ENCODE measurements around the gene SIGLEC10. TPM values are rescaled to one million over a fixed set of nuclear protein-coding genes. Genes with fewer than 3 reads are reported as not detected.
"Not testable (repeated sequence)": the region's sequence is repeated elsewhere in the genome, so short reads cannot be mapped to it uniquely, and the experiment has no call there.

The SIGLEC10 gene
- total and polyA plus RNA-seq, 4 donors: 3.4 to 248 (median 29.9) TPM

DNA sequence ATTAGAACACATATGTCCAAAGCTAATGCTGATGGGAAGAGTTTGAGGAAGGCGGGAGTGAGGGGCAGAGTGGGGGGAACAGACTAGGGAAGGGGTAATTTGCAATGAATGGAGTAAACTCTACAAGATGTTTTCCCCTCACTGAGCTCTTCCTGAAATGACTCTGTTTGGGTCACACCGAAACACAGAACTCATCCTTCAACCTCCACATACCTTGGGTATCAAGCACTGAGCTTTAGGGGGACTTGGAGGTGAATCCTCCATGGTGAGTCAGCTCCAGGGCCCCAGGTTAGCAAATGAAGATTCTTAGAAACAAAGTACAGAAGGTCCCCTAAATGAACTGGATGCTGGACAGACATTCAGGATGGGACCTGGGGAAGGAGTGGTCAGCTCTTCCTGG is 1.3 kb upstream of the SIGLEC10 start:
- Histone ChIP-seq H3K27ac (ENCODE audit: low read depth in 1 of 2, low read length in 1 of 2) (no peak overlapping the region), H3K4me3 (no peak overlapping the region), H3K9me3 (ENCODE audit: control insufficient read depth in 4 of 4, insufficient read depth in 3 of 4, low read length in 3 of 4) (no peaks in the 10 kb centered on the region), H3K27me3 (ENCODE audit: control insufficient read depth in 3 of 3, insufficient read depth in 3 of 3, low read length in 2 of 3) (no peaks in the 10 kb centered on the region), H3K9ac (ENCODE audit: insufficient read depth in 1 of 2, low read length in 2 of 2) (no peak overlapping the region), H3K36me3 (ENCODE audit: control insufficient read depth in 4 of 4, insufficient read depth in 4 of 4, low read length in 4 of 4) (no peaks in the 10 kb centered on the region), H3K4me1 (ENCODE audit: control insufficient read depth in 5 of 5, insufficient read depth in 5 of 5, low read length in 5 of 5) (no peaks in the 10 kb centered on the region)
- DNase-seq (no peak), ATAC-seq (ENCODE audit: insufficient read depth, low FRiP score) (no peak)
- 88 to 96% methylated on average over 2 of the region's 2 CpGs for WGBS, 2 donors
- TF ChIP-seq, protein P1, sequence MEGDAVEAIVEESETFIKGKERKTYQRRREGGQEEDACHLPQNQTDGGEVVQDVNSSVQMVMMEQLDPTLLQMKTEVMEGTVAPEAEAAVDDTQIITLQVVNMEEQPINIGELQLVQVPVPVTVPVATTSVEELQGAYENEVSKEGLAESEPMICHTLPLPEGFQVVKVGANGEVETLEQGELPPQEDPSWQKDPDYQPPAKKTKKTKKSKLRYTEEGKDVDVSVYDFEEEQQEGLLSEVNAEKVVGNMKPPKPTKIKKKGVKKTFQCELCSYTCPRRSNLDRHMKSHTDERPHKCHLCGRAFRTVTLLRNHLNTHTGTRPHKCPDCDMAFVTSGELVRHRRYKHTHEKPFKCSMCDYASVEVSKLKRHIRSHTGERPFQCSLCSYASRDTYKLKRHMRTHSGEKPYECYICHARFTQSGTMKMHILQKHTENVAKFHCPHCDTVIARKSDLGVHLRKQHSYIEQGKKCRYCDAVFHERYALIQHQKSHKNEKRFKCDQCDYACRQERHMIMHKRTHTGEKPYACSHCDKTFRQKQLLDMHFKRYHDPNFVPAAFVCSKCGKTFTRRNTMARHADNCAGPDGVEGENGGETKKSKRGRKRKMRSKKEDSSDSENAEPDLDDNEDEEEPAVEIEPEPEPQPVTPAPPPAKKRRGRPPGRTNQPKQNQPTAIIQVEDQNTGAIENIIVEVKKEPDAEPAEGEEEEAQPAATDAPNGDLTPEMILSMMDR (IDR thresholded peaks at IDR 0.05; ENCODE audit: control extremely low read depth, extremely low read depth): no peak

DNA sequence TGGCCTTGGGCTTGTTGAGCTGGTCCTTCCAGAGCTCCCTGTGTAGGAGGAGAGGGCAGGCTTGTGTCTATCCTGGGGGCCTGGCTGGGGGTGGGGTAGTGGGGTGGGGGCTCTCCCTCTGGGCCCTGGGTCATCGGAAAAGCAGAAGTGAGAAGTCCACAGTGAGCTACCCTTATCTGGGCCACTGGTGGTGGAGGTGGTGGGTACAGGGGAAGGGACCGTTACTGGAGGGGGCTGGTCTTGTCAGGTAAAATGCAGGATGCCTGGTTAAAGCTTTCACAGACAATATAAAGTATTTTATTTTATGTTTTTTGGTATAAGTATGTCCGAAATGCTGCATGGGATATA is 342 bp upstream of the SIGLEC10 start:
- H3K36me3 ChIP-seq (ENCODE audit: control insufficient read depth in 4 of 4, insufficient read depth in 4 of 4, low read length in 4 of 4): no peaks in the 10 kb centered on the region
- H3K27ac ChIP-seq (ENCODE audit: low read depth in 1 of 2, low read length in 1 of 2): peak overlapping the region in 1 of 2 donors; percentile 72
- no peak for DNase-seq
- no peak overlapping the region for H3K9ac ChIP-seq (ENCODE audit: insufficient read depth in 1 of 2, low read length in 2 of 2)
- TF ChIP-seq, protein P1 (IDR thresholded peaks at IDR 0.05; ENCODE audit: control extremely low read depth, extremely low read depth): no peak
- 41 to 58% methylated on average over 3 of the region's 3 CpGs for WGBS, 2 donors
- no peak for ATAC-seq (ENCODE audit: insufficient read depth, low FRiP score)
- H3K4me1 ChIP-seq (ENCODE audit: control insufficient read depth in 5 of 5, insufficient read depth in 5 of 5, low read length in 5 of 5): no peaks in the 10 kb centered on the region
- no peaks in the 10 kb centered on the region for H3K9me3 ChIP-seq (ENCODE audit: control insufficient read depth in 4 of 4, insufficient read depth in 3 of 4, low read length in 3 of 4)
- no peak overlapping the region for H3K4me3 ChIP-seq
- no peaks in the 10 kb centered on the region for H3K27me3 ChIP-seq (ENCODE audit: control insufficient read depth in 3 of 3, insufficient read depth in 3 of 3, low read length in 2 of 3)

GRCh38 chr19:51416422-51416821 is 1.0 kb downstream of the SIGLEC10 start:
- H3K27me3 ChIP-seq (ENCODE audit: control insufficient read depth in 3 of 3, insufficient read depth in 3 of 3, low read length in 2 of 3); ATAC-seq (ENCODE audit: insufficient read depth, low FRiP score); H3K4me1 ChIP-seq (ENCODE audit: control insufficient read depth in 5 of 5, insufficient read depth in 5 of 5, low read length in 5 of 5); H3K4me3 ChIP-seq; H3K36me3 ChIP-seq (ENCODE audit: control insufficient read depth in 4 of 4, insufficient read depth in 4 of 4, low read length in 4 of 4); H3K9ac ChIP-seq (ENCODE audit: insufficient read depth in 1 of 2, low read length in 2 of 2); H3K9me3 ChIP-seq (ENCODE audit: control insufficient read depth in 4 of 4, insufficient read depth in 3 of 4, low read length in 3 of 4); H3K27ac ChIP-seq (ENCODE audit: low read depth in 1 of 2, low read length in 1 of 2); DNase-seq: not testable (repeated sequence)
- 75 to 85% methylated on average over 12 to 15 of the region's 15 CpGs for WGBS, 2 donors

- H3K4me3 ChIP-seq: no peak overlapping the region
- 85 to 91% methylated on average over 12 of the region's 12 CpGs for WGBS, 2 donors
- H3K27me3 ChIP-seq (ENCODE audit: control insufficient read depth in 3 of 3, insufficient read depth in 3 of 3, low read length in 2 of 3): no peaks in the 10 kb centered on the region
- no peaks in the 10 kb centered on the region for H3K4me1 ChIP-seq (ENCODE audit: control insufficient read depth in 5 of 5, insufficient read depth in 5 of 5, low read length in 5 of 5)
- H3K9ac ChIP-seq (ENCODE audit: insufficient read depth in 1 of 2, low read length in 2 of 2): no peak overlapping the region
- ATAC-seq (ENCODE audit: insufficient read depth, low FRiP score): no peak
- no peaks in the 10 kb centered on the region for H3K36me3 ChIP-seq (ENCODE audit: control insufficient read depth in 4 of 4, insufficient read depth in 4 of 4, low read length in 4 of 4)
- TF ChIP-seq, protein P1 (IDR thresholded peaks at IDR 0.05; ENCODE audit: control extremely low read depth, extremely low read depth): no peak
- H3K9me3 ChIP-seq (ENCODE audit: control insufficient read depth in 4 of 4, insufficient read depth in 3 of 4, low read length in 3 of 4): no peaks in the 10 kb centered on the region
- no peak for DNase-seq
- H3K27ac ChIP-seq (ENCODE audit: low read depth in 1 of 2, low read length in 1 of 2): no peak overlapping the region
Measured at GRCh38 chr19:51415187-51415586, 2.3 kb downstream of the SIGLEC10 start.

Measured in lung (tissue), 12 donors.